Mammary epithelial cell (primary cell): Measurements from ENCODE around the gene BRINP1.

Source experiments
- CTCF ChIP-seq, 2 donors: IDR thresholded peaks in 1 of 2; conservative IDR thresholded peaks in 1 of 2; 2 replicates each; pipeline ENCODE4 v1.5.1; 2011 to 2012; ENCODE audit warnings: inconsistent platforms in 2 of 2, low read length in 2 of 2, mild to moderate bottlenecking in 2 of 2, control low read depth in 1 of 2, low read depth in 1 of 2; ENCODE audit not compliant: insufficient read depth in 1 of 2; ENCODE audit errors: extremely low read depth in 1 of 2
- EZH2 ChIP-seq: IDR thresholded peaks from 2 replicates; pipeline ENCODE4 v1.6.1; 2012; ENCODE audit warnings: low read length, inconsistent platforms, borderline replicate concordance

- no peak for TF ChIP-seq CTCF (conservative IDR thresholded peaks at IDR 0.05 in 1 of 2, IDR thresholded peaks at IDR 0.05 in 1 of 2; ENCODE audit: extremely low read depth in 1 of 2, insufficient read depth in 1 of 2, low read depth in 1 of 2, low read length in 2 of 2)
- no peak for TF ChIP-seq EZH2
These were observed 96.6 kb downstream of the BRINP1 start for GRCh38 chr9:119272500-119273211.
